ENCODE measurements around the gene CNNM4. TPM values are rescaled to one million over a fixed set of nuclear protein-coding genes. Genes with fewer than 3 reads are reported as not detected.

The CNNM4 gene
- total RNA-seq, 1 donor from 2014 or later: 1.3 TPM

GRCh38 chr2:96810783-96811192, 50.1 kb downstream of the CNNM4 start:
- no peak for DNase-seq (ENCODE audit: low read depth in 2 of 2)

DNA sequence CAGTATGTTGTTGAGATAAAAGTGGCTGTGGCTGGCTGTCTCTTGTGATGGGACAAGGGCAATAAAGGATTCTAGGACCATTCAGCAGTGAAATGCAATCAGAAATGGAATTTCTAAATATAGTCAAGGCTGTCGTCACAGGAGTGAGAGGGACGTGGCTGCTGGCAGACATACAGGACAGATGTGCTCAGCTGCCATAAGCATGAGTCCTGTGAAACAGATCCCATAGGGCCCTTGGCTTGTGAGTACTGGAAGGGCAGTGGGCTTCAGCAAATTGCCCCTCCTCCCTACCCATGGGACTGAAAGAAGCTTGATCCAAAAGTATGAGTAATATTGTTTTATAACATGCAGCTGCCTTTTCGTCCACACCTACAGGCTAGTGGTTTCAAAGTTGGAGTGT, 51.2 kb downstream of the CNNM4 start:
- DNase-seq (ENCODE audit: low read depth in 2 of 2): no peak

GRCh38 chr2:96813656-96814055, 53.0 kb downstream of the CNNM4 start:
- no peak for DNase-seq (ENCODE audit: low read depth in 2 of 2)

- DNase-seq (ENCODE audit: low read depth in 2 of 2): peak; percentile 10 to 11
These were observed 54.8 kb downstream of the CNNM4 start for GRCh38 chr2:96815326-96816126.

DNA sequence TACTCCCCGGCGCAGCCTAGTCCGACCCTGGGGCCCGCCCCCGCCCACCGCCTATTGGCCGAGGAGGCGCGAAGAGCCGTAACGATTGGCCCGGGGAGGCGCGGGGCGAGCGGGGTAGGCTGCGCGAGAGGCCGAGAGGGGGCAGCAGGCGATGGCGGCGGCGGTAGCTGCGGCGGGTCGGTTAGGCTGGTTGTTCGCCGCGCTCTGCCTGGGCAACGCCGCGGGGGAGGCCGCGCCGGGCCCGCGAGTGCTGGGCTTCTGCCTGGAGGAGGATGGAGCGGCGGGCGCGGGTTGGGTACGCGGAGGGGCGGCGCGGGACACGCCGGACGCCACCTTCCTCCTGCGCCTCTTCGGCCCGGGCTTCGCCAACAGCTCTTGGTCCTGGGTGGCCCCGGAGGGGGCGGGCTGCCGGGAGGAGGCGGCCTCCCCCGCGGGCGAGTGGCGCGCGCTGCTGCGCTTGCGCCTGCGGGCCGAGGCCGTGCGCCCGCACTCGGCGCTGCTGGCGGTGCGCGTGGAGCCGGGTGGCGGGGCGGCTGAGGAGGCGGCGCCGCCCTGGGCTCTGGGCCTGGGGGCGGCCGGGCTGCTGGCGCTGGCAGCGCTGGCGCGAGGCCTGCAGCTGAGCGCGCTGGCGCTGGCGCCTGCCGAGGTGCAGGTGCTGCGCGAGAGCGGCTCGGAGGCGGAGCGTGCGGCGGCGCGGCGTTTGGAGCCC, 55.6 kb downstream of the CNNM4 start, which contains the start of gene CNNM3:
Gene CNNM3, plus strand, starts transcription at position 142 of the 709 bp plus-strand sequence. Its CDS starts 10 bp downstream, at position 152.
- DNase-seq (ENCODE audit: low read depth in 2 of 2): peak; percentile 73 to 96

DNA sequence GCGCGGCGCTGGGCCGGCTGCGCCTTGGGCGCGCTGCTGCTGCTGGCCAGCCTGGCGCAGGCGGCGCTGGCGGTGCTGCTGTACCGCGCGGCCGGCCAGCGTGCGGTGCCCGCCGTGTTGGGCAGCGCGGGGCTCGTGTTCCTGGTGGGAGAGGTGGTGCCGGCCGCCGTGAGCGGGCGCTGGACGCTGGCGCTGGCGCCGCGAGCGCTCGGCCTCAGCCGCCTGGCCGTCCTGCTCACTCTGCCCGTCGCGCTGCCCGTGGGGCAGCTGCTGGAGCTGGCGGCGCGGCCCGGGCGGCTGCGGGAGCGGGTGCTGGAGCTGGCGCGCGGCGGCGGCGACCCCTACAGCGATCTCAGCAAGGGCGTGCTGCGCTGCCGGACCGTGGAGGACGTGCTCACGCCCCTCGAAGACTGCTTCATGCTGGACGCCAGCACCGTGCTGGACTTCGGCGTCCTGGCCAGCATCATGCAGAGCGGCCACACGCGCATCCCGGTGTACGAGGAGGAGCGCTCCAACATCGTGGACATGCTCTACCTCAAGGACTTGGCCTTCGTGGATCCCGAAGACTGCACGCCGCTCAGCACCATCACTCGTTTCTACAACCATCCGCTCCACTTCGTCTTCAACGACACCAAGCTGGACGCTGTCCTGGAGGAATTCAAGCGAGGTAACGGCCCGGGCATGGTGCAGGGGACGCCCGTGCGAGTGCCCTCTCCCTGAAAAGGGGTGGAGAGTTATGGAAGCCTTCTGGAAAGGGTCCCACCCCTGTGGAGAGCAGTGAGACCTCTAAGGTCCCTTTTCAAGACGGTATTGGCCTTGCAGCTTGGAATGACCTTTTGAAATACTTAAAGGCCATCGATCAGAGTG, 56.4 kb downstream of the CNNM4 start:
- DNase-seq (ENCODE audit: low read depth in 2 of 2): peak in 1 of 2 donors; percentile 39

GRCh38 chr2:96817882-96818281, 57.2 kb downstream of the CNNM4 start:
- DNase-seq (ENCODE audit: low read depth in 2 of 2): no peak

DNA sequence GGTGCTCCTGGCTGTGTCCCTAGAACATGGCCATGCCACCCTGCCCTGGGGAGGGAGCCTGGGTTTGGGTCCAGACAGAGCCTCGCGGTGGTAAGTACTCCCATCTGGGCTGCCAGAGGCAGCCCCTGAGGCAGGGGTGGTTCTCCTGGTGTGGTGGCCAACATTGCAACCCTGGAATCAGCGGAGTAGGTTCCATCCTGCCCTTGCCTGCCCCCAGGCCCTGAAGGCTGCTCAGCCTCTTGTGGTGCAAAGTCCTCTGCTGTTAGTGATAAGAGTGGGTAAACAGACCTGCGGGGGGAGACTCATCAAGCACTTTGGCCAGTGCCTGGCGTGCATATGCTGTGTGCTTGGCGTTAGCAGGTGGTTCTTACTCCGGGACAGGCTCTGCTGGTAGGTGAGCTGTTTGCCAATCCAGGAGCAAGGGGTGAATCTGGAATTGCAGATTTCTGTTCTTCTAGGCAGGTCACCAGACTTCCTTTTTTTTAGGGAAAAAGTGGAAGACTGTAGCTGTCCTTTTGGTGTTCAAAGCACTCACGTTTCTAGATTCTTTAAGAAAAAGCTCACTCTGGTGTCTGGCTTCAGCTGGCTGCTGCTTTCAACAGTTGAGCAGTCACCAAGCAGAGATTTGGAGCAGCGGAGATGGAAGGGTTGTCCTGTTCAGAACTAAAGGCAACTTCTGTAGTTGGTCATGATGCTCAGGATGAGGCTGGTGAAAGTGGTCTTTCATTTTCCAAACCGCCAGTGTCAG, 58.6 kb downstream of the CNNM4 start:
- no peak for DNase-seq (ENCODE audit: low read depth in 2 of 2)

- no peak for DNase-seq (ENCODE audit: low read depth in 2 of 2)
These were observed 59.3 kb downstream of the CNNM4 start for GRCh38 chr2:96819876-96820511.

DNA sequence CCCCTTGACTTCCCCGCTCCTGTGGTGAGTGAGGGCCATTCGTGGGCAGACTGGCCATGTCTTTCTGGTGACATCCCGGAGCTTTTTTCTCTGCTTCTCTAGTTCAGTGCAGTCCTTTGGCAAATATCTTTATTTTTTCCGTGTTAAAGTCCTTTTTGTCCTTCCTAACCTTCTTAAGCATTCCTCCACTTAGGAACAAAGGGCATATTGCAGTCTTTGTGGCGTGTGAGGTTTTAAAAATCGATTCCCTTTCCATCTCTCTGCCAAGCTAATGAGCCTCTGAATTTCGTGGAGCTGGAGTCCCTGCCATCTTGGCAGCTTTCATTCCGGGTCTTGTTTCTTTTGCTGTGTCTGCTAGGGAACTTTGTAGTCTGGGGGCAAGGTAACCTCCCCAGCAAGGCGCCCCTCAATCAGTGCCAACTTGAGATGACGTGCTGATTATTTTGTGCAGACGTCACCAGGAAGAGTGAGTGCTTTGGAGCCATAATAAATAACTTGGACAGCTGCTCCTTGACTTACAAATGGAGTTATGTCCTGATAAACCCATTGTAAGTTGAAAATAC, 60.5 kb downstream of the CNNM4 start:
- no peak for DNase-seq (ENCODE audit: low read depth in 2 of 2)

DNA sequence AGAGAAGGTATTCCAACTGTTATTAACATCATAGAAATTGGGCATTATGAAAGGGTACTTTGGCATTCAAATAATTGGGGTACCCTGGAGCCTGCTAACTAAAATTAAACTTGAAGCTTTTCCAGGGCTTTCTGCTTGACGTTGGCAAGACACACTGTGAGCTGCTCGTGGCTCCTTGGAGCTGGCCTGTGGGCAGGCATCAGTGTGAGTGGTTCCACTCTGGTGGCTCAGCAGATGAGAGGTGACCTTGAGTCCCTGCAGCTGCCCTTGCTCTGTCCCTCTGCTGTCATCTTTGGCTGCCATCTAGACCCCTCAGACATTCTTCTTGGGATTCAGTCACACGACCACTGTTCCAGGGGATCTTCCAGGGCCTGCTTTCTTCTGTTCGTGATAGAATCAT, 62.1 kb downstream of the CNNM4 start:
- DNase-seq (ENCODE audit: low read depth in 2 of 2): no peak

- no peak for DNase-seq (ENCODE audit: low read depth in 2 of 2)
These were observed 62.5 kb downstream of the CNNM4 start for GRCh38 chr2:96823198-96823597.

DNA sequence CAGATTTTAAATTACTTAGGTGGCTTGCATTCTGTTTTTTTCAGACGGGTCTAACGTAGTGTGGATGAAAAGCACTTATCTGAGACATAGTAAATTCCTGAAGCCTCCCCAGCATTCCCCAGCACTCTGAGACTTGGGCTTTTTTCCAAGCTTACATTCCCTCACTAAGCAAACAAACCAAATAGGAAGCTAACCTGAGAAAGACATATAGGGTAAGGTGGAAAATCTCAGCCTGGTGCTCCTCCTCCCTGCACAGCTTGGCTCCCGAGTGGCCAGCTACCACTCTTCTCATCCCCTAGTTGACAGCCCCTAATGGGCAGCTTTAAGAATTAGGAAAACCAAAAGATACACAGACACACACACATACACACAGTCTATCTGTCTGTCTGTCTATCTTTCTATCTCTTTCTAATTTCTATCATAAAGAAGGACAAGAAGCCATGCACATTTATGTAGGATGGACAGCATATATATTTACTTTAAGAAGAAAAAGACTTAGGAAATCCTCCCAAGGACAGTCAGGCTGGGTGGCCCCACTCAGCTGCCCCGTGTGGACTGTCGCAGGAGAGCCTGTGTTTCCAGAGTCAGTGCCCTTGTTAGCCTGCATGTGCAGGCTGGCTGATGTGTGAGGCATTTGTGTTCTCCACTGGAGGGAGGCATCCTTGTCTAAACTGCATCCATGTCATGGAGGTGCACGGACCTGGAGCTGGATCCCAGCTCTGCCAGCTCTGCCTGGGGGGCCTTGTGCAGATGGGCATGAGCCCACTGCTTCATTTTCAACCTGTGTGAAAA, 63.6 kb downstream of the CNNM4 start:
- DNase-seq (ENCODE audit: low read depth in 2 of 2): no peak

GRCh38 chr2:96825057-96825456, 64.4 kb downstream of the CNNM4 start:
- DNase-seq (ENCODE audit: low read depth in 2 of 2): no peak

DNA sequence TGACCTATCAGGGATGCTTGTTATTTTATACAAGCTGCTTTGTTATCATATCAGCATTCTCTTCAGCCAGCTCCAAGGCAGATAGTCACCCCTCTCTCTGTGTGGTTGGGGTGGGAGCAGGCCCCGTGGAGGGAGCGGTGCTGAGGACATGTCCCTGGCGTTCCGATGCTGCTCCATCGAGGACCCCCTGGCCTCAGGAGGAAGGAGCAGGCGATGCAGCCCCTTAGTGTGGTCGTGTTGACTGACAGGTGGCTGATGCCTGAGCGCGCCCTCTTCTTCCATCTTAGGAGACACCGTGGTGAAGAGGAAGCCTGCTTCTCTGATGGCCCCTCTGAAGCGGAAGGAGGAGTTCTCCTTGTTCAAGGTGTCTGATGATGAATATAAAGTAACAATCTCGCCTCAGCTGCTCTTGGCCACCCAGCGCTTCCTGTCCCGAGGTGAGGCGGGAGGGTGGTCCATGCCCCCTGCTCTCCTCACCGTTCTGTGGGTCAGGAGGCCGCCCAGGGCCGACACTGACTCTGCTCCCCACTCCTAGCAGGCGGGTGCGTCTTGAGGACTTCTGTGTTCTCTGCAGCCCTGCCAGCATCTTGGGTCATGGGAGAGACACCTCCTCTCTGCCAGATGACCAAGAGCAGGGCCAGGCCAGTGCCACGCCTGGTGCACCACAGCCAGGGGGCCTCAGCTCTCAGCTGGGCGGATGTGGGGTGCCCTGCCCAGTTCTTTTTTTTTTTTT, 66.0 kb downstream of the CNNM4 start:
- DNase-seq (ENCODE audit: low read depth in 2 of 2): no peak

DNA sequence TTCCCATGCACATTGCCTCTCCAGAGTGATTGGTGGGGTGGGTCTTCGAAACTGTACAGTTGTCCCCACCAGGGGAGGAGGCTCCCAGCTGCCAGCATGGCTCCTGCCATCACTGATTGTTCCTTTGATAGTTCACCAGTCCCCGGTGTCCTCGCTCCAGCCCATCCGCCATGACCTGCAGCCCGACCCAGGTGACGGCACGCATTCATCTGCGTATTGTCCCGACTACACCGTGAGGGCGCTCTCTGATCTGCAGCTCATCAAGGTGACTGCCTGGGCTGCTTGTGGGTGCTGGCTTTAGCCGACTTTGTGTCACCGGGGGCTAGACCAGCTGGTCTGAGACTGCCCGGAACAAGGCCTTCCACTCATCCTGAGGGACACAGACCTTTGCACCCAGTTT, 67.7 kb downstream of the CNNM4 start:
- no peak for DNase-seq (ENCODE audit: low read depth in 2 of 2)

DNA sequence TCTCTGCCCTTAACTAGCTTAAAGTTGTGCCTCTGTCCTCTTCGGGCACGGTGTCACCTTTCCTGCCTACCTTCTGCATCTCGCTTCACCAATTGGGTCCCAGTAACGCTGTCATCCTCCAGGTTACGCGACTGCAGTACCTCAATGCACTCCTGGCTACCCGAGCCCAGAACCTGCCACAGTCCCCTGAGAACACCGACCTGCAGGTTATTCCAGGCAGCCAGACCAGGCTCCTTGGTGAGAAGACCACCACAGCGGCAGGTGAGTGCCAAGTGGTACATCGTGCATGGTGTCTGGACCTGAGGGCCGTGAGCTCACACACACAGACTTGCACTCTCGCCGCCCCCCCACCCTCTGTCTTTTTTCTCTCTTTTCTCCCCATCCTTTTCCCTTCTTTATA, 68.2 kb downstream of the CNNM4 start:
- no peak for DNase-seq (ENCODE audit: low read depth in 2 of 2)

GRCh38 chr2:96830044-96830562, 69.4 kb downstream of the CNNM4 start:
- DNase-seq (ENCODE audit: low read depth in 2 of 2): no peak

- DNase-seq (ENCODE audit: low read depth in 2 of 2): no peak
These were observed 71.0 kb downstream of the CNNM4 start for GRCh38 chr2:96831679-96832078.
